ENCODE results near the gene MAGEA6.

The MAGEA6 gene

DNA sequence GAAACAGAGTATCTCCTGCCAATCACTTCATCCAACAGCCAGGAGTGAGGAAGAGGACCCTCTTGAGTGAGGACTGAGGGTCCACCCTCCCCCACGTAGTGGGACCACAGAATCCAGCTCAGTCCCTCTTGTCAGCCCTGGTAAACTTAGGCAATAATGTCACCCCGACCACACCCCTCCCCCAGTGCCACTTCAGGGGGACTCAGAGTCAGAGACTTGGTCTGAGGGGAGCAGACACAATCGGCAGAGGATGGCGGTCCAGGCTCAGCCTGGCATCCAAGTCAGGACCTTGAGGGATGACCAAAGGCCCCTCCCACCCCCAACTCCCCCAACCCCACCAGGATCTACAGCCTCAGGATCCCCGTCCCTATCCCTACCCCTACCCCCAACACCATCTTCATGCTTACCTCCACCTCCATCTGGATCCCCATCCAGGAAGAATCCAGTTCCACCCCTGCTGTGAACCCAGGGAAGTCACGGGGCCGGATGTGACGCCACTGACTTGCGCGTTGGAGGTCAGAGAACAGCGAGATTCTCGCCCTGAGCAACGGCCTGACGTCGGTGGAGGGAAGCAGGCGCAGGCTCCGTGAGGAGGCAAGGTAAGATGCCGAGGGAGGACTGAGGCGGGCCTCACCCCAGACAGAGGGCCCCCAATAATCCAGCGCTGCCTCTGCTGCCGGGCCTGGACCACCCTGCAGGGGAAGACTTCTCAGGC lies 36.1 kb downstream of the MAGEA6 start, which contains the start of the genes CSAG1 and MAGEA12:
Gene CSAG1 (minus strand): TSS at position 461 of the 715 bp plus-strand sequence. CDS start 1,261 bp downstream, outside the sequence.
Gene MAGEA12 (plus strand): TSS at position 497 of the 715 bp plus-strand sequence. CDS start 2,405 bp downstream, outside the sequence.
- DNase-seq, result no peak

- no peak for DNase-seq
These were observed 44.1 kb downstream of the MAGEA6 start for GRCh38 chrX:152725409-152725808.
